Measurements from ENCODE around the gene C1QBP.

The C1QBP gene

GRCh38 chr17:5438716-5439445 is at the start of gene C1QBP:
C1QBP (minus strand) TSS chr17:5439155; CDS start chr17:5439073, 82 bp downstream.
- DNase-seq (ENCODE audit: low read depth) = peak; percentile 97
- TF ChIP-seq CTCF (IDR thresholded peaks at IDR 0.05; ENCODE audit: insufficient read depth, low read depth, low read length, missing control alignments) = peak; percentile 96
- H3K4me3 ChIP-seq (ENCODE audit: low read depth, low read length) = peak within 1 kb of the TSS; percentile 90

GRCh38 chr17:5488752-5489151 is 49.8 kb upstream of the C1QBP start:
- H3K4me3 ChIP-seq (ENCODE audit: low read depth, low read length) = no peak overlapping the region
- TF ChIP-seq CTCF (IDR thresholded peaks at IDR 0.05; ENCODE audit: insufficient read depth, low read depth, low read length, missing control alignments) = no peak
- no peak for DNase-seq (ENCODE audit: low read depth)

- no peak for TF ChIP-seq CTCF (IDR thresholded peaks at IDR 0.05; ENCODE audit: insufficient read depth, low read depth, low read length, missing control alignments)
- DNase-seq (ENCODE audit: low read depth) = peak; percentile 99
- peak within 1 kb of the TSS; percentile 99 for H3K4me3 ChIP-seq (ENCODE audit: low read depth, low read length)
Observed at GRCh38 chr17:5486206-5487124, 47.5 kb upstream of the C1QBP start, which contains the start of gene MIS12. MIS12 (plus strand) TSS chr17:5486566; CDS start chr17:5488863, 2,297 bp downstream.

GRCh38 chr17:5485270-5486205 is 46.6 kb upstream of the C1QBP start, which contains the start of gene DERL2:
DERL2 (minus strand) TSS chr17:5486178; CDS start chr17:5486161, 17 bp downstream.
- DNase-seq (ENCODE audit: low read depth) = no peak
- H3K4me3 ChIP-seq (ENCODE audit: low read depth, low read length) = peak within 1 kb of the TSS; percentile 99

GRCh38 chr17:5481451-5481850 is 42.5 kb upstream of the C1QBP start:
- DNase-seq (ENCODE audit: low read depth) = no peak
- no peak overlapping the region for H3K4me3 ChIP-seq (ENCODE audit: low read depth, low read length)
- no peak for TF ChIP-seq CTCF (IDR thresholded peaks at IDR 0.05; ENCODE audit: insufficient read depth, low read depth, low read length, missing control alignments)

More at GRCh38 chr17:5485270-5486205, 46.6 kb upstream of the C1QBP start, which contains the start of gene DERL2:
- no peak for TF ChIP-seq CTCF (IDR thresholded peaks at IDR 0.05; ENCODE audit: insufficient read depth, low read depth, low read length, missing control alignments)

GRCh38 chr17:5480962-5481361 is 42.0 kb upstream of the C1QBP start:
- no peak for TF ChIP-seq CTCF (IDR thresholded peaks at IDR 0.05; ENCODE audit: insufficient read depth, low read depth, low read length, missing control alignments)
- H3K4me3 ChIP-seq (ENCODE audit: low read depth, low read length) = no peak overlapping the region
- DNase-seq (ENCODE audit: low read depth) = no peak

Measured in GM12865 (cell line).